HG02884 (cell line): ENCODE data around the gene SLC39A11.

ENCODE experiments used
- ATAC-seq: cut with Tn5 transposase; IDR thresholded peaks from one replicate; pipeline ENCODE4 v1.9.1; 2021; ENCODE audit warnings: mild to moderate bottlenecking, moderate library complexity; ENCODE audit not compliant: unreplicated experiment

The SLC39A11 gene

DNA sequence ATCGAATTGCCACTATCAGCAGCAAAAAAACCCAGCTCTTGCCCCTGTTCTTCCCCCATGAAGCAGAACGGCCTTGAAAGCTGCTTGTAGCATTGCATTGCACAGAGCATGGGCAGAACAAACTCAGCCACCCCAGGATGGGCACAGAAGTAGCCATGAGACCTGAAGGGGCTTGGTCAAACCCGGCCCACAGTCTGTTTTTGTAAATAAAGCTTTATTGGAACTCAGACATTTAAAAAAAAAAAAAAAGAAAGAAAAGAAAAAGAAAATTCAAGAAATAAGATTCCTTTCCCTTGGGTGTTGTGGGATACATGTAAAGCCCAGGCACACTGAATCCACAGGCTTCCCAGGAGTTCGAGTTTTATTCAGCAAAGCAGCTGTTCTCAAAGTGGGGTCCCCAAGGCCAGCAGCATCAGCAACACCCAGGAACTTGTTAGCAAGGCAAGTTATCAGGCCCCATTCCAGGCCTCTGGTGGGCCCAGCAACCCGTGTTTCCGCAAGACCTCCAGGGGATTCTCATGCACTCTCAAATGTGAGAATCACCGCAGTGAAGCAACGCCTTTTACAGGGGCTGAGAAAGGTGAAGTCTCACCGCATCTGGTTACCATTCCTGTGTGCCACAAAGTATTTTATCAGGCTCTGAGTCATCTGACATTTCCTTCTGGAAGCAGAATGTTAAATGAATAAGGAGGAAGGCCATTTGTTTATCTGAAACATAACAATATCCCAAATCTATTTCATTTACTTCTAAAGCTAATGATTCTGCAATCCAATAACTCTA is 108.2 kb downstream of the SLC39A11 start:
- ATAC-seq = no peak

DNA sequence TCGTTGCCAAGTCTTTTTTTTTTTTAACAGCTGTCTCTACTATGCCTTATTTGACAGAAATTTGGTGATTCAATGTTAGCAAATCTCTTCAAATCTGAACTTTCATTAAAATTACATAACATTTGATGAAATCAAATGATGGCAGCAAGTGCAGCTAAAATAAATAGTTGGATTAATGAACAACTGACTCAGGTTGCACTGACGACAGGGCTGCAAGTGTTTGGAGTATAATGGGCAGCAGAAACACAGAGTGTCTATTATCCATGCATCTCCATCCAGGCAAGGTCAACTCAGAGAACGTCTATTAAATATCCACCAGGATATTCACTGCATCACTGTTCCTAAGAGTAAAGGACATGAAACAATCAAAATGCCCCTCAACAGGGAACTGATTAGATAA is 109.8 kb downstream of the SLC39A11 start:
- no peak for ATAC-seq

DNA sequence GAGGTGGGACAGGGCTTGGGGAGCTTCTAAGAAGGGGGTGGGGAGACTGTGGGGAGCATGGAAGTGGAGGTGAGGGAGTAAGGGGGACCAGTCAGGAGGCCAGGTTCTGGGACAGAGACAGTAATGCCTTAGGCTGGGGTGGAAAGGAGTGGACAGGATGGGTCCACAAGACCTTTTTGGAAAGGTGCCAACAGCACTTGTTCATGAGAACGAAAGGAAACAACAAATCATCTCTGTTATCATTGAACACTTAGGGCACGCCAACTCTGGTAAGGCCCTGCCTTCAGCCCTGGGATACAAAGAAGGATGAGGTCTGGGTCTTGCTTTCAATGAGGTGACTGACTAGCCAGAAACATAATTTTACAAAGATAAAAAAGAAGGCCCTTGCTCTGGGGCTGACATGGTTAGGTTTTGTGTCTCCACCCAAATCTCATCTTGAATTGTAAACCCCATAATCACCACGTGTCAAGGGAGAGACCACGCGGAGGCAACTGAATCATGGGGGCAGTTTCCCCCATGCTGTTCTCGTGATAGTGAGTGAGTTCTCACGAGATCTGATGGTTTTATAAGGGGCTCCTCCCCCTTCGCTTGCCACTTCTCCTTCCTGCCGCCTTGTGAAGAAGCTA is 113.8 kb downstream of the SLC39A11 start:
- no peak for ATAC-seq

DNA sequence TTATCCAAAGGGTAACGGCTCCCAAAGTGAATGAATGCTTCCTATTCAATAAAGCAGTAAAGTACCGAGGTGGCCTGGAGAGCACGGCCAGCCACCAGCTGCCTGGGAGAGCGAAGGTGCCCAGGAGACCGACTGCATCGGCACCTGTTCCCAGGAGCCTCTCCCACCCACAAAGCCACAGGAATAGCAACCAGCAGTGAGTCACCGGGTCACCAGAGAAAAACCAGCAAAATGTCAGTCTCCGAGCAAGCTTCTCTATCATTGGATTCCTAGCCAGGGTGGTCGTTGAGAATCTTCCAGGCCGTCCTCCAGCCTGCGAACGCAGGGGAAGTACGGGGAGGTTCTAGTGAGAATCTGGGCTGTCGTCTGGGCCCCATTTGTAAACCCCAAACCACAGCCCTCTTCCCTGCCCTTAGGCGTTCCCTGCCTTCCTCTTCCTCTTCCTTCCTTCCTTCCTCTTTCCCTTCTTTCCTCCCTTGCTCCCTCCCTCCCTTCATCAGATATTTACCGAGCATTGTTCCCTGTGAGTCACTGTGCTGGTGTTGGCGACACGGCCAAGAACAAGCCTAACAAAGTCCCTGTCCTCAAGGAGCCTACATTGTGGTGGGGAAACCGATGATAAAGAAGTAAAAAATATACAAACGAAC is 114.6 kb downstream of the SLC39A11 start:
- ATAC-seq = no peak

DNA sequence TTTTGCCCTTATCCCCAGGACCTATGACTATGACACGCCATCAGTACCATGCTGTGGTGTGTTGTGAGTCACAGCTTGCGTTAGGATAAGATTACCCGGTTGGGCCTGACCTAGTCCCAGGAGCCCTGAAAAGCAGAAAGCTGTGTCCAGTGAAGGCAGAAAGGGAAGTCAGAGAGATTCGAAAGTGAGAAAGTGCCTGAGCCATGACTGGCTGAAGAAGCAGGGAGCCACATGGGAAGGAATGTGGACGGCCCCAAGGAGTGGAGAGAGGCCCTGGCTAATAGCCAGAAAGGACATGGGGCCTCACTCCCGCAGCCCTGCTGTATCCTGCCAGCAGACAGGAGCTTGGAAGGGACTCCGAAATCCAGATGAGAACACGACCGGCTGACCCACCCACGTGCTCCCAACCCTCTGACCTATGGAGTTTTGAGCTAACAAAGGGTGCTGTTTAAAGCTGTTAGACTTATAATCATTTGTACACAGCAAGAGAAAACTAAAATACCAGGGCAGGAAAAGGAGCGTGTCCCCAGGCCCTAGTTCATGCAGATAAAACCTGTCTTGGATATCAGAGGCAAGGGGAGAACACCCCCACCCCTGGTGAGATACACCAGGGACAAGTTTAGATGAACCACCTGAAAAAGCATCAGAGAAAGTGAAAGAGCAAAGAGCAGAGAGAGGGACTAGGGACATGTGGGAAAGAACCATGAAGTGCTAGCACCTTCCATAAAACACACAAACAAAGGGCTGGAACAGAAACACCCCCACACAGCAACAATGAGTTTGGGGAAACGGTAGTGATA is 115.3 kb downstream of the SLC39A11 start:
- ATAC-seq = no peak

DNA sequence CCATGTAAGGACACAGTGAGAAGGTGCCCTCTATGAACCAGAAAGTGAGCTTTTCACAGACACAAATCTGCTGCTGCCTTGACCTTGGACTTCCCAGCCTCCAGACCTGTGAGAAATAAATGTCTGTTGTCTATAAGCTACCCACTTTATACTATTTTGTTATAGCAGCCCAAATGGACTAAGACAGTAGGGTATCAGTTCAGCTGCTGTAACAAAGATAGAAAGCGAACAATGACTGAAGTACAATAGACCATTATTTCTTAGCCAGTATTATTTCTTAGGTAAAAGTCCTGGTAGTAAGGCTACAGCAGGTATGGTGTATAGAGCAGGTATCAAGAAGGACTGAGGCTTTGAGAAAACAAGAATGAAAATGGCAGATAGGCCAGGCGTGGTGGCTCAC is 117.0 kb downstream of the SLC39A11 start:
- no peak for ATAC-seq

DNA sequence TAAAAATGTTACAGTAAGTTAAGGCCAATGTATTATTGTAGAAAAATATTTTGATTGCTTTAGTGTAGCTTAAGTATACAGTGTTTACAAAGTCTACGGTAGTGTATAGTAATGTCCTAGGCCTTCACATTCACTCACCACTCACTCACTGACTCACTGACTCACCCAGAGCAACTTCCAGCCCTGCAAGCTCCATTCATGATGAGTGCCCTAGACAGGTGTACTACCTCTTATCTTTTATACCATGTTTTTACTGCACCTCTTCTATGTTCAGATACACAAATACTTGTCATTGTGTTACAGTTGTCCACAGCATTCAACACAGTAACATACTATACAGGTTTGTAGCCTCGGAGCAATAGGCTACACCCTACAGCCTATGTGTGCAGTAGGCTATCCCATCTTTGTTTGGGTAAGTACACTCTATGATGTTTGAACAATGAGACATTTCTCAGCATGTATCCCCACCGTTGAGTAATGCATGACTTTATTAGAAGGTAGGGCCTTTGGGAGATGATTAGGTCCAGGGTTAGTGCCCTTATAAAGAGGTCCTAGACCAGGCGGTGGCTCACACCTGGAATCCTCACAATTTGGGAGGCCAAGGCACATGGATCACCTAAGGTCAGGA is 117.8 kb downstream of the SLC39A11 start:
- ATAC-seq = no peak

DNA sequence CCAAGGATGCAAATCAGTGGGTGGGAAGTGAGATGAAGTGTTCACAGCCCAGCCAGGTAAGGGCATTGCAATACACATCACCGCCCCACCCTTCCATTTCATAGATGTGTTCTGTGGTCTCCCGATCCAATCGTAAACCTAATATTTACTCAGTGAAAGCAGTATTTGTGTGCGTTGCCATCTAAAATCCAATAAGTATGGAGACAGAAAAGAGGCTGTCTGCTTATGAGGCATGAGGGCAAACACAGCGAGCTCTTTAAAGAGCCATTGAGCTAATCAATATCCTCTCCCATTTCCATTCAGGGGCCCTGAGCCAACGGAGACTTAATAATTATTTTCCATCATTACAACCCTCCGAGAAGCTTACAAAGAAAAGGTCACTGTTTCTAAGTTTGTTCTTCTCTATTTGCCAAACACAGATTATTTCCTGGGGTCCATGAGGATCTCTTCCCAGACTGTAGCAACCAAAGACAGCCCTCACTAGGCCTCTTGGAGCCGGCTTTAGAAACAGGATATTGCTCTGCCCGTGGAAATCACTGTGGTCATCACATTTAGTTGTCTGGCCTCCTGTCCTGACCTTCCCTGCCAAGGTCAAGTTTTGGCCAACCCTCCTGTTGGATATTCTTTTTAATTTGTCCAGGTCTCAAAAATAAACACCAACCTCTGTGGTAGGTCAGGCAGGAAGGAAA is 120.1 kb downstream of the SLC39A11 start:
- no peak for ATAC-seq

DNA sequence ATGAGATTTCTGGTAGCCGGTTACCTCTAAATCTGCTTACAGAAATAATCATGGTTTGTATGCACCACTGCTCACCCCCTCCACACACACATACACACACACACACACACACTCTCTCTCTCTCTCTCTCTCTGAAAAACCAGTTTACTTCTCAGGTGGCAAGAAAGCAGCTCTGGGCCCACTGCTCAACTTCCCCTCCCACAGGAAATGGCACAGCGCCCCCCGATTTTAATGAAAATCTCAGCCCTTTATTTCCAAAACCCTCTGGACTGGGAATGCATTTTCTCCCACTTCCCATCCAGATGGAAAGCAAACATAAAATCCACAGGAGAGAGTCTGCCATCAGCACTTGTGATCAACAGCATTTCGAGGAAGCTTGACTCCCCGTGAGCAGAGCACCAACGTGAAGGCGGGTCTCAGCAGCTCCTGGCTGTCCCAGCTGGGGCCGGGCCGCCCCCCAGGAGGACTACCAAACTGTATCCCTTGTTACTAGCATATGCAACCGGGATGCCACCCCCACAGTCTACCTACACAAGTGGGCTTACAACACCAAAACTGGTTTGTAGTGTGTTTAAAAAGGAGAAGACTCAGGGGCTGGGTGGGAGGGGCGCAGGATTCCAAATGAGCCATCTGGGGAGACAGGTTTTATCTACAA is 121.1 kb downstream of the SLC39A11 start:
- no peak for ATAC-seq

DNA sequence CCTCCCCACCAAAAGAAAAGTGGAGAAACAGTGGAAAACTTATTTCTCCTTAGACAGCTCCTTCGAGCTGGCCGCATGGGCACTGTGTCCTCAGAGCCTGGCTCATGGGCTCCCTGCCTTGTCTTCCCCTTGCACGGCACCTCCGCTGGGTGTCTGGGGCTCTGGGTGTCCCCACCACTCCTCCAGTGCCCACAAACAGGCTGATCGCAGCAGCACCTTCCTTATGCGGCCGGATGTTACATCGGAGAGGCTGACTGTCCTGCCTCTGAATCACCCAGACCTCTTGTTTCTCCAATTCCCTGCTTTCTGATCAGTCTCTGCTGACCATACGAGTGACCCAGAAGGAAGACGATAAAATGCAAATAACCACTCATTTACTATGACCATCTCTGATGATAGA is 121.7 kb downstream of the SLC39A11 start:
- ATAC-seq = no peak

DNA sequence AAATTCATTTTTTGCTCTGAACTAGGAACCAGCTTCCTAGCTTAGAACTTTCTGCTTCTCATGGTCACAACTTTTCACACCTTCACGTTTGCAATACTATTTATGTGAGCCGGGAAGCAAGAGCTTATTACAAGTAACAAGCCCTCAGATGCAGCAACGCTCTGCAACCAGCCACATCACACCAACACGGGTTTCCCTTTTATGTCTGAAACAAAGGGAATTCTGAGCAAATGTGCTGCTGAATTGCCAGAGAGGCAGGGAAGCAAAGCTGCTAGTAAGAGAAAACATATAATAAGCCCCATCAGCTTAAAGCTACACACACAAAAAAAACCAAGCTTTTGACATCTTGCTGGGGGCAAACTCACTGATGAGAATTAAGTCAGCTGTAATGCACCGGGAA is 122.2 kb downstream of the SLC39A11 start:
- no peak for ATAC-seq

DNA sequence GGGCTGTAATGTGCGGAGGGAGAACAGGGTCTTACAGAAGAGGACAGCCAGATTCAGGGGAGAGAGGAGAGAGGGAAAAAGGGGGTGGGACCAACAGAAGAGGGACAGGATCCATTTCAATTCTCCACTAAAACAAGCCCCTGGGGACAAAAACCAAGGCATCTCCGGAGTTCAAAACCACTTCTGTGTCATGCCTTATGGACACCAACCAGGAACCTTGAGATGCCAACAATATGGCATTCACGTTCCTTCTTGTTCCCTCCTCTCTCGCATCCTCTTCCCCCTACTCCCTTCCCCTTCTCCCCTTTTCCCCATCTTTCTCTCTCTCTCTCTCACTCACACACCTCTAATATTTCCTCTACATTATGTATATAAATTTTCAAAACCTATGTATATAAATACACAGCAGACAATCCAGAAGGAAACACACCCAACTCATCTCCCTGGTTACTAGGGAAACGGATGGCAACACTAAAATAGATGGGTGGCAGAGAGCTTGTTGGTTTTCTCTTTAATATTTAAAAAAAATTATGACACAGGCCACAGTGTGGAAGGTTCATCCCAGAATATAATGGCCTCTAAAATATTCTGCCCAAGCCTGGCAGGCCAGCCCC is 123.1 kb downstream of the SLC39A11 start:
- no peak for ATAC-seq

DNA sequence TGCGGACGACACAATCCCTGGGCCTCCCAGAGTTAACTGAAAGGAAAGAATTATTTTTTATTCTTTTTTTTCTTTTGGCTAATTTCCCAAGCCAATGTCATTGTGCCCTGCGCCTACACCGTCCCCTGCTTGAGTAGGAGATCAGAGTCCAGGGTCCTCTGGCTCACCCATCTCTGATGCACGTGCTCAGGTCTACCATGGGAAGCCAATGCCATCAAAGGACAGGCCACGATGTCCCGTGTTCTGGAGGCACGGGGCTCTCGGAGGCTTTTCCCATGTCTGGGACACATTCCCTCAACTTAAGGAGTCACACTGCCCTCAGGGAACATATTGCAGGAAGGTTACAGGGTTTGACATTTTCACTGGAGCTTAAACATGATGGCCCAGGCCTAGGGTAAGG is 123.7 kb downstream of the SLC39A11 start:
- no peak for ATAC-seq

DNA sequence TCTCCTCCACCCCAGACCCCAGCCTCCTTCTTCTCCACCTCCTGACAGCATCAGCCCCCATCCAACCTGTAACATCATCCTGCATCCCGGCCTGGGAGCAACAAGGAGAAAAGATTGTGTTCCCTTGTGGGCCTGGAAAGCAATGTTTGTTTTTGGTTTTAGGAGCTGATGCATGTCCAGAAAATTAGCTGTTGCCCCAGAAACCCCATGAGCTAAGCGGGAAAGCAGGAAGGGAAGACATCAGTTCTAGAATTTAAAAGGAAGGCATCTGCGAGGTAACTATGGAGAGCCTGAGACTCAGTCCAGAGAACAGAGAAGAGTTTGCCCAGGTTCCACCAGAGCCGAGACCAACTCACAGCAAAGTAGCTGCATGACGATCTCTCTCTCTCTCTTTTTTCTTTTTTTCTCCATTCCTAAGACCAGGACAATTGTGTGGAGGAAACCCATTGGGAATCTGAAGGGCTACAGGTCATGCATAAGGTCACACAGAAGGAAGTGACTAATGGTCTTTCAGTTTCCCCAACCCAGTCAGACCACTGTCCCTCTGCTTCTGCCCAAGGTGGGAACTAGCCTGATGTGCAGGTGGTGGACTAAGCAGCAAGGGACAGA is 124.4 kb downstream of the SLC39A11 start:
- no peak for ATAC-seq

DNA sequence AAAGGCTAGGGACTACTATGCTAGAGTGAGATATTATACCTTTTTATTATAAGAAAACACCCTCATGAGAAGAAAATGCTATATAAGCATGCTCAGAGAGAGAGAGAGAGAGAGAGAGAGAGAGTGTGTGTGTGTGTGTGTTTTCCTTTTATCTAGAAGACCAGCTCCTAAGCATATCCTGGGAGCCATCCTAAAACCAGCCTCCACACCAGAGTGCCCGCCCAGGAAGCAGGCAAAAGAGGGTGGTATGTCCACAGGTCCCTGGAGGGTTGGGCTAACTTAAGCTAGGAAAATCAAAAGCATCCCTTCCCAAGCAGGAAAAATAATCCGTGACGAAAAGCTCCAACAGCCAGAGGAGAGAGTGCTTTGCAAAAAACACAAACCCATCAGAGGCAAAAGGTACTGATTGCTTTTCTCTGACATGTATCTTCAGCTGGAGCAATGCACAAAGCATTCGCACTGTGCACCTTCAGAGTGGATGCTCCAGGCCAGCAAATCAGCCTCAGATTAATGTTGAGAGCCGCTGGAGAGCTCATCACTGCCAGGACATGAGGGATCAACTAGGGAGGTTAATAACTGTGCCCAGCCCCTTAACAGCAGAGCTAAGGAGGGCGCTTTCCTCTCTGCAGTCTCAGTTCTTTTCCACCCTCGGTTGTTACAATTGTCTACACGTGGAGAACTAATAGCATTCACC is 125.1 kb downstream of the SLC39A11 start:
- ATAC-seq = no peak

DNA sequence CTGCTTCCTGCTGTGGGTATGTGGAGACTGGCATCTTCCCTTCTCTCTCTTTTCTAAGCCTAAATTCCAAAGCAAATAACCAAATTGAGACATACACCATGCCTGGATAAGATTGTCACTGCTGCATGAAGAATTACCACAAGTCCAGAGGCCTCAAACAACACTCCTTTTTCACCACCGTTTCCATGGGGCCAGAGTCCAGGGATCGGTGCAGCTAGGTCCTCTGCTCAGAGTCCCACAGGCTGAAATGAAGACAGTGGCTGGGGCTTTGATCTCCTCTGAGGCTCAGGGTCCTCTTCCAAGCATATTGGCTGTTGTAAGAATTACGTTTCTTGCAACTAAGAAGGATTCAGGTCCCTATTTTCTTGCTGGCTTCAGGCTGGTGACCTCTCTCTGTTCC is 130.4 kb downstream of the SLC39A11 start:
- ATAC-seq = no peak

DNA sequence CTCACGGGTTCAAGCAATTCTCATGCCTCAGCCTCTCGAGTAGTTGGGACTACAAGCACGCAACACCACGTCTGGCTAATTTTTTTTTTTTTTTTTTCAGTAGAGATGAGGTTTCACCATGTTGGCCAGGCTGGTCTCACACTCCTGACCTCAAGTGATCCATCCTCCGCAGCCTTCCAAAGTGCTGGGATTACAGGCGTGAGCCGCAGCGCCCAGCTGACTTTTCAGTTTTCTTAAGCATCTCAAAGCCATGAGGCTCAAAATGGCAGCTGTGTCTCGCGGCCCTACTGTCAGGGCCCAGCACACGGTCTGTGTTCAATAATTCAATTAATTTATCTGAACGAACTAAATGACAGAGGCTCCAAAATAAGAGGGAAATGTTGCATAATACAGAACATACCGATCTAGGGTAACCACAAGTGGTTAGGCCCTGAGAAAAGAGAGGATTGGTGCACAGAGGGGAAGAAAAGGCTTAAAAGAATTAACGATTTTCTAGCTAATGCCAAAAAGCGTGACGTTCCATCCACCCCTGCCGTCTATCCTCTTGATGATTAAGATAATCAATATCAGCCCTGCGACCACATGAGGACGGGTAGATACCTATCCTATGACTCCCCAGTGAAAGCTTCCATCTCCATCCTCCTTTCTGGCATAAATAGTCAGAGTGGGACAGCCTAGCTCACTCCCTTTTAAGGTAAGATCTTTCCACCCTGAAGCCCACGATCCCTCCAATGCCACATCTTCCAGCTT is 136.9 kb downstream of the SLC39A11 start:
- no peak for ATAC-seq

DNA sequence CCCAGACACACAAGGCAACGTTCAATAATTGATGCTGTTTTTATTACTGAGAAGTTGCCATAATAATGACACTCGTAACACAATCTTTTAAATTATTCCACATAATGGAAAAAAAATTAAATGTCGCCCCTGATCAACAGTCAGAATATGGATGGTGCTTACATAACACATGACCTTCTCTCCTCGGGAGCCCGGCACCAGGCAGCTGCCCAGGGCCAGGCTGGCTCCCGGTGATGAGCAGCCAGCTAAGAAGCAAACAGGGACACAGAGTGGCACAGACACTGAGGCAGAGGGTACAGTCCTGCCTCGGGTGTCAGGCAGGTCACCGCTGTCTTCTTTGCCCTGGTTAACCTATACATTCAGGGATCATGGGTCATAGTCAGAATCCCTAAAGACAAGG is 137.9 kb downstream of the SLC39A11 start:
- no peak for ATAC-seq
